Measurements from ENCODE around the gene P2RY13. TPM values are rescaled to one million over a fixed set of nuclear protein-coding genes. Genes with fewer than 3 reads are reported as not detected.

P2RY13 gene
- total RNA-seq, 2 donors from 2014 or later, result 0.41 to 0.75 TPM

DNA sequence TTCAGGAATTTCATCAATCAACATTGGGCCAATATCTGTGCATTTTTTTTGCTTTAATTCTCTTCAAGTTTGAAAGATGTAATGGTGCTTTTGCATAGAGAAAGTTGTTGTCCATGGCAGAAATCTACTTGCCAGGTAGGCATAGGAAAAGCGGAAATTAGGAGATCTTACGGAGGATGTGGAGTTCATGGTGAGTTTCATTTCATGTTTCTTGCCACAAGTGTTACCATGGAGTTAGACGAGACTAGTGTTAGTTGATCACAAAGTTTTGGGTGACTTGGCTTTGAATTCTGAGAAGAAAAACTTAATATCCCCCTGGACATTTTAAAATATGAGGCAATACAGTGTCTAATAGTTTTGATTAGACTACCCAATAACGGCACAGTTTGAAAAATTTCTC lies 1.0 kb upstream of the P2RY13 start:
- Histone ChIP-seq H3K36me3 (no peaks in the 10 kb centered on the region), H3K27me3 (no peaks in the 10 kb centered on the region), H3K27ac (no peak overlapping the region), H3K9me3 (no peaks in the 10 kb centered on the region), H3K4me3 (no peak overlapping the region), H3K4me1 (no peaks in the 10 kb centered on the region)
- DNase-seq (ENCODE audit: low spot score), result no peak
- TF ChIP-seq, protein P1, sequence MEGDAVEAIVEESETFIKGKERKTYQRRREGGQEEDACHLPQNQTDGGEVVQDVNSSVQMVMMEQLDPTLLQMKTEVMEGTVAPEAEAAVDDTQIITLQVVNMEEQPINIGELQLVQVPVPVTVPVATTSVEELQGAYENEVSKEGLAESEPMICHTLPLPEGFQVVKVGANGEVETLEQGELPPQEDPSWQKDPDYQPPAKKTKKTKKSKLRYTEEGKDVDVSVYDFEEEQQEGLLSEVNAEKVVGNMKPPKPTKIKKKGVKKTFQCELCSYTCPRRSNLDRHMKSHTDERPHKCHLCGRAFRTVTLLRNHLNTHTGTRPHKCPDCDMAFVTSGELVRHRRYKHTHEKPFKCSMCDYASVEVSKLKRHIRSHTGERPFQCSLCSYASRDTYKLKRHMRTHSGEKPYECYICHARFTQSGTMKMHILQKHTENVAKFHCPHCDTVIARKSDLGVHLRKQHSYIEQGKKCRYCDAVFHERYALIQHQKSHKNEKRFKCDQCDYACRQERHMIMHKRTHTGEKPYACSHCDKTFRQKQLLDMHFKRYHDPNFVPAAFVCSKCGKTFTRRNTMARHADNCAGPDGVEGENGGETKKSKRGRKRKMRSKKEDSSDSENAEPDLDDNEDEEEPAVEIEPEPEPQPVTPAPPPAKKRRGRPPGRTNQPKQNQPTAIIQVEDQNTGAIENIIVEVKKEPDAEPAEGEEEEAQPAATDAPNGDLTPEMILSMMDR (IDR thresholded peaks at IDR 0.05), result no peak

DNA sequence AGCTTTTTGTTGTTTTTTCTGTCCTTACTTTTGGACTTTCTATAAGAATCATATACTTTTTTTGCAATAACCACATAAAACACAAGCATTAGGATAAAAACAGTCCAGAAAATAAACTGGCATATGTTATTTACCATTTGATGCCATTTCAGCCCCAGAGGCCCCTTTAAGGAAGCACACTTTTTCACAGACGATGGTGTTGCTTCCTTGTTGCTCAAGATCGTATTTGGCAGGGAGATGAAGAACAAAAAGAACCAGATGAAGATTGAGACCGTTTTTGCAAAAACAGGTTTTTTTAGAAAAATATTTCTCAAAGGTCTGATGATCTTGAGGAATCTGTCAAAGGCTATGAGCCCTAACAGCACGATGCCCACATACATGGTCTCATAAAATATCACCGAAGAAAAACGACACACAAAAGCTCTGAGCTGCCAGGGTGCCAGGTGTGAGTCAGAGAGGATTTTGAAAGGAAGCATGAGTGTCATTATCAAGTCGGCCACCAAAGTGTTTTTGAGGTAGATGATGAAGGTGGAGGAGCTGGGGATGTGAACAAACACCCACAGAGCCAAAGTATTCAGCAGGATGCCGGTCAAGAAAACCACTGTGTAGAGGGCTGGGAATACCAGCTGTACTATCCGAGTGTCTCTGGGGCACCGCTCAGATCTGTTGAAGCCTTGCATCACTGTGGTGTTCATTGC lies 902 bp downstream of the P2RY13 start:
- H3K9me3 ChIP-seq, result no peaks in the 10 kb centered on the region
- no peaks in the 10 kb centered on the region for H3K4me1 ChIP-seq
- no peak overlapping the region for H3K27ac ChIP-seq

DNA sequence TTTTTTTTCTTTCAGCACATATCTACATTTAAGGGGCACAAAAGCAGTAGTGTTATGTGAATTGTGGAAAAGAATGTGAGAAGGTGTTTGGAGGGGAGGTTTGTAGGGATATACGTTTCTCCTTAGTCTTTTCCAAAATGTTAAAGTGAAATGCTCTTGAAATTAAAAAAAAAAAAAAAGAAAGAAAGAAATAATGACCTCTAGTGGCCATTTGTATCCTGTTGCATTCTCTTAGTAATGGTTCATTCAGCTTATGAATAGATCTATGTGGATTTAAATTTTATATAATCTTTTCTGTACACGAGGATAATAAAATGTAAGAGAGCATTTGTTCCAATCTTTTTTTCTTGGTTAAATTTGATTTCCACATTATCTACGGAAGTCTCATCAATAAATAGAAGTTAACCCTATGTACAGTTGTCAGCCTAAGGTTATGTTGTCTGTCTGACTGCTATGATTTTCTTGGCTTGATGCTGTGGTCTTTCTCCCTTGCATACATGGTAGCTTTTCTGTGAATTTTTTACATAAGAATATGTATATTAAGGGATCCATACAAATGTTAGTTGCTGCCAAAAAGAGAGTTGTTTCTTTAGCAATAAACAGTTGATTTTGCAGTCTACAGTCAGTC lies 1.7 kb downstream of the P2RY13 start:
- Histone ChIP-seq H3K27ac (no peak overlapping the region), H3K36me3 (no peaks in the 10 kb centered on the region), H3K4me1 (no peaks in the 10 kb centered on the region), H3K9me3 (no peaks in the 10 kb centered on the region), H3K4me3 (no peak overlapping the region), H3K27me3 (no peaks in the 10 kb centered on the region)
- no peak for DNase-seq (ENCODE audit: low spot score)
- TF ChIP-seq, protein P1 (IDR thresholded peaks at IDR 0.05), result peak; percentile 51 to 70

More for the DNA sequence above, 902 bp downstream of the P2RY13 start:
- DNase-seq (ENCODE audit: low spot score), result no peak
- TF ChIP-seq, protein P1 (IDR thresholded peaks at IDR 0.05), result no peak
- peak overlapping the region in 1 of 2 donors; percentile 14 for H3K4me3 ChIP-seq
- no peaks in the 10 kb centered on the region for H3K27me3 ChIP-seq
- H3K36me3 ChIP-seq, result no peaks in the 10 kb centered on the region

DNA sequence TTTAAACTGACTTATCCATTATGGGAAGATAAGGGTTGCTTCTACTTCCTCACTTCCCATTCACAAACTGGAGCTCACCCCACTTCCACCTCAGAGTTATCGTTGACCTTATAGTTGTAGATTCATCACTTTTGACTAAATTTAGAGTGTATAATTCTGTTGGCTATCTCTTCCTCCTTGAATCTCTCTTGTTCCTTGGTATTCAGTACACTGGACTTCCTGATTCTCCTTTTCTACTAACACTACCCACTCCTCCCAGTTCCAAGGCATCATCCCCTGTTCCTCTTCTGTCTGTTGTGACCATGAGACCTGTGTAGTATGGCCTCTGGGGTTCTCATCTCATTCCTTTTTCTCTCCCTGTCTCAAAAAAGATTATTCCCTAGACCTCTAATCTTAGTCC lies 6.8 kb downstream of the P2RY13 start:
- no peaks in the 10 kb centered on the region for H3K9me3 ChIP-seq
- H3K4me3 ChIP-seq, result no peak overlapping the region
- H3K36me3 ChIP-seq, result no peaks in the 10 kb centered on the region
- H3K27me3 ChIP-seq, result no peaks in the 10 kb centered on the region
- H3K27ac ChIP-seq, result no peak overlapping the region
- no peak for DNase-seq (ENCODE audit: low spot score)
- no peaks in the 10 kb centered on the region for H3K4me1 ChIP-seq
- TF ChIP-seq, protein P1 (IDR thresholded peaks at IDR 0.05), result no peak

DNA sequence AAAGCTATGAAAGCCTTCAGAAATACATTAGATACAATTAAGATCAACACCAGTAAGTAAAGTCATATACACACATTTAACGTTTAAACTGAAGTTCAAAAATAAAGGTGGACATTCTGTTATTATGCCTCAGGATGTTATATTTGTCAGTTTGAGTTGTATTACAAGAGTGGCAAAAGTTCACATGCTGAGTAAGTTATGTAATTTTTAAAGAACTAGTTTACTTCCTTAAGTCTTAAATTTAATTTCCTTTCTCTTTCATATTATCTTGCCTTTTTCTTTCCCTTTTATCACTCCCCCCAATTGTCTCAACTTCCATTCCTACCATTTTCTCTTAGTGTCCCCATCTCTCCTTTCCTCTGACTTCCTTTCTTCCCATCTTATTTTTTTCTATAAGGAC lies 7.8 kb downstream of the P2RY13 start:
- Histone ChIP-seq H3K9me3 (no peaks in the 10 kb centered on the region), H3K4me3 (no peak overlapping the region), H3K4me1 (no peaks in the 10 kb centered on the region), H3K27ac (no peak overlapping the region), H3K27me3 (no peaks in the 10 kb centered on the region), H3K36me3 (no peaks in the 10 kb centered on the region)
- TF ChIP-seq, protein P1 (IDR thresholded peaks at IDR 0.05), result no peak
- DNase-seq (ENCODE audit: low spot score), result no peak
